Measurements from ENCODE around the gene CSMD2.
"Not testable (repeated sequence)": the region's sequence is repeated elsewhere in the genome, so short reads cannot be mapped to it uniquely, and the experiment has no call there.

GRCh38 chr1:34082085-34082670, 82.9 kb downstream of the CSMD2 start:
- not testable (repeated sequence) for TF ChIP-seq REST (IDR thresholded peaks at IDR 0.05; ENCODE audit: low read depth, low read length); CTCF (IDR thresholded peaks at IDR 0.05); POLR2AphosphoS5 (IDR thresholded peaks at IDR 0.05; ENCODE audit: low read depth, low read length); JUND (IDR thresholded peaks at IDR 0.05)
